K562 treated with DMSO at 1 percent for 4 hours (cell line): Measurements from ENCODE around the gene AJAP1. TPM values are rescaled to one million over a fixed set of nuclear protein-coding genes. Genes with fewer than 3 reads are reported as not detected.

Experiments
- total RNA-seq: library from RNA; unstranded; fragments of 300-600 nt; gene quantifications from 2 replicates; pipeline ENCODE4 v1.2.3, GENCODE V29; 2022; ENCODE audit not compliant: insufficient read depth

AJAP1 gene, protein sequence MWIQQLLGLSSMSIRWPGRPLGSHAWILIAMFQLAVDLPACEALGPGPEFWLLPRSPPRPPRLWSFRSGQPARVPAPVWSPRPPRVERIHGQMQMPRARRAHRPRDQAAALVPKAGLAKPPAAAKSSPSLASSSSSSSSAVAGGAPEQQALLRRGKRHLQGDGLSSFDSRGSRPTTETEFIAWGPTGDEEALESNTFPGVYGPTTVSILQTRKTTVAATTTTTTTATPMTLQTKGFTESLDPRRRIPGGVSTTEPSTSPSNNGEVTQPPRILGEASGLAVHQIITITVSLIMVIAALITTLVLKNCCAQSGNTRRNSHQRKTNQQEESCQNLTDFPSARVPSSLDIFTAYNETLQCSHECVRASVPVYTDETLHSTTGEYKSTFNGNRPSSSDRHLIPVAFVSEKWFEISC
- total RNA-seq: not detected in 2 replicates

DNA sequence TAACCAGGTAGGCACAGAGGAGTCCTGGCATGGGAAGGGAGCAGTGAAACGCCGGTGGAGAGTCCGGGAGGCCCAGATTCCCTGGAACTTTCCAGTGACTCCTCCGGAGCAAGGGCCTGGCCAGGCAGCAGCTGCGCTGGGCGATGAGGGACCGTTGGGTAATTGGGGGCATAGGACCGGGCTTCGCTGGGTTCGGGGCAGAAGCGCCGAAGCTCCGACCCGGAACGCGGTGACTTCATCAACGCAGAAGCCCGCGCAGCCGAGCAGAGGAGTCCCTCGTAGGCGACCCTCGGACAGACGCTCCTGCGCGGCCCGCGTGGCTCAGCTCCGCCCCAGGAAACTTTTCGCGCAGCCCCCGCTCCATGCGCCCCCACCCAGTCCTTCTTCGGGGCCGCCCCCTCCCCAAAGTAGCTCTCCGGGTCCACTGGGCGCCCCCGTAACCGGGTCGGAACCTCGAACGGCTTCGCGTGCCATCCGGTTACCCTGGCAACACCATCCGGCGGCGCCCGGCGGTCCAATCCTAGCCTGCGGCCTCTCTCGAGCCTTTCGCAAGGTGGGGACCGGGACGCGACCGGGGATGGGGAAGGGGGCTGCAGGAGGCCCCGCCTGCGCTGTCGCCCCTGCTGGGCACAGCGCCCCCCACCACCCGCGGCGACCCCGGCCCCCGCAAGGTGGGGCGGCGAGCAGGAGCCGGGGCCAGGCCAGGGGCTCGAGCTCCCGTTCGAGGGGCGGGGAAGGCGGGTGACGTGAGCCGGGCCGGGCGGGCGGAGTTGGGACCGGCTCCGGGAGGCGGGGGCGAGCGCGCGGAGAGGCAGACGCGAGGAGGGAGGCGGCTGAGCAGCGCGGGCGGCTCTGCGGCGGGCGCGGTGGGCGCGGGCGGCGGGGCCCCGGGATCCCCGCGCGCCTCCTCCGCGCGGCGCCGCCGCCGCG, at the start of gene AJAP1:
Gene AJAP1, plus strand, starts transcription at position 814 of the 930 bp plus-strand sequence. CDS start 817 bp downstream, outside the sequence.

